BE2C (cell line): Measurements from ENCODE around the gene USP16. TPM values are rescaled to one million over a fixed set of nuclear protein-coding genes. Genes with fewer than 3 reads are reported as not detected.
"Not testable (repeated sequence)": the region's sequence is repeated elsewhere in the genome, so short reads cannot be mapped to it uniquely, and the experiment has no call there.

ENCODE experiments used
- DNase-seq: peaks from one replicate; pipeline ENCODE4 v3.0.0-alpha.2; 2020
- H3K27me3 ChIP-seq: fragments of 250-450 bp; sonication (Bioruptor Pico); 2 replicates; pipeline ENCODE4 v1.5.1; 2020; ENCODE audit warnings: mild to moderate bottlenecking
- H3K36me3 ChIP-seq: fragments of 250-450 bp; sonication (Bioruptor Pico); 2 replicates; pipeline ENCODE4 v1.5.1; 2020; ENCODE audit warnings: mild to moderate bottlenecking
- H3K4me1 ChIP-seq: fragments of 250-450 bp; sonication (Bioruptor Pico); 2 replicates; pipeline ENCODE4 v1.5.1; 2020
- H3K4me3 ChIP-seq: 2 replicates; pipeline ENCODE4 v1.5.1; 2011; ENCODE audit warnings: low read depth, low read length
- H3K9me3 ChIP-seq: fragments of 250-450 bp; sonication (Bioruptor Pico); 2 replicates; pipeline ENCODE4 v1.5.1; 2020
- CTCF ChIP-seq: IDR thresholded peaks from 2 replicates; pipeline ENCODE4 v1.5.1; 2012; ENCODE audit warnings: mild to moderate bottlenecking, low read depth, low read length
- polyA plus RNA-seq: library from polyadenylated mRNA; unstranded; fragments of >200 nt; gene quantifications from one replicate; pipeline ENCODE4 v1.2.1, GENCODE V29; 2012; ENCODE audit warnings: low read depth, missing spikeins; ENCODE audit not compliant: insufficient read length, insufficient read depth

The USP16 gene
- 37.4 TPM for polyA plus RNA-seq

GRCh38 chr21:29024474-29025327, at the start of gene USP16:
TSS of gene USP16 (plus strand) at chr21:29024668. CDS start at chr21:29027914, 3,246 bp downstream.
- TF ChIP-seq CTCF: peak; percentile 22; the same call in 1 of the 2 replicates
- no peaks in the 10 kb centered on the region for H3K27me3 ChIP-seq
- peak; percentile 94 for DNase-seq
- H3K4me3 ChIP-seq: peak within 1 kb of the TSS; percentile 66
- no peaks in the 10 kb centered on the region for H3K9me3 ChIP-seq
- peaks cover 11% of the 10 kb centered on the region; the same call in 1 of the 2 replicates for H3K36me3 ChIP-seq
- H3K4me1 ChIP-seq: no peaks in the 10 kb centered on the region; the same call in 1 of the 2 replicates

- Histone ChIP-seq H3K4me1 (no peaks in the 10 kb centered on the region), H3K36me3 (peaks cover 53% of the 10 kb centered on the region), H3K27me3 (no peaks in the 10 kb centered on the region), H3K4me3 (no peak overlapping the region), H3K9me3 (no peaks in the 10 kb centered on the region)
- TF ChIP-seq CTCF: no peak
- no peak for DNase-seq
Observed at GRCh38 chr21:28975397-28975796, 49.1 kb upstream of the USP16 start.

GRCh38 chr21:28979092-28979491, 45.4 kb upstream of the USP16 start:
- Histone ChIP-seq H3K27me3 (no peaks in the 10 kb centered on the region), H3K9me3 (no peaks in the 10 kb centered on the region), H3K4me1 (no peaks in the 10 kb centered on the region), H3K36me3 (peaks cover 60% of the 10 kb centered on the region), H3K4me3 (no peak overlapping the region)
- DNase-seq: no peak
- TF ChIP-seq CTCF: no peak

- no peak for DNase-seq
- Histone ChIP-seq H3K4me1 (no peaks in the 10 kb centered on the region), H3K4me3 (no peak overlapping the region), H3K36me3 (peaks cover 67% of the 10 kb centered on the region), H3K27me3 (no peaks in the 10 kb centered on the region), H3K9me3 (no peaks in the 10 kb centered on the region)
- no peak for TF ChIP-seq CTCF
Observed at GRCh38 chr21:28982637-28983036, 41.8 kb upstream of the USP16 start.

GRCh38 chr21:28986677-28987076, 37.8 kb upstream of the USP16 start:
- no peaks in the 10 kb centered on the region for H3K9me3 ChIP-seq
- TF ChIP-seq CTCF: no peak
- no peaks in the 10 kb centered on the region for H3K4me1 ChIP-seq
- no peak for DNase-seq
- H3K4me3 ChIP-seq: no peak overlapping the region
- no peaks in the 10 kb centered on the region for H3K27me3 ChIP-seq
- peaks cover 36% of the 10 kb centered on the region for H3K36me3 ChIP-seq

- H3K4me1 ChIP-seq: not testable (repeated sequence)
- H3K36me3 ChIP-seq: peaks cover 28% of the 10 kb centered on the region
Observed at GRCh38 chr21:28988146-28988545, 36.3 kb upstream of the USP16 start.

More at GRCh38 chr21:28988146-28988545, 36.3 kb upstream of the USP16 start:
- not testable (repeated sequence) for H3K27me3 ChIP-seq, H3K4me3 ChIP-seq, DNase-seq, H3K9me3 ChIP-seq
